Measurements from ENCODE around the gene UBE2N. TPM values are rescaled to one million over a fixed set of nuclear protein-coding genes. Genes with fewer than 3 reads are reported as not detected.

The UBE2N gene
- total RNA-seq, 1 experiment from 2014 or later = 205 TPM

- Histone ChIP-seq H3K9me3 (ENCODE audit: low read length) (no peaks in the 10 kb centered on the region), H3K27me3 (ENCODE audit: low read length) (no peaks in the 10 kb centered on the region), H3K4me1 (ENCODE audit: insufficient read depth, low read length) (peaks cover 6% of the 10 kb centered on the region; the same call in 1 of the 2 replicates), H3K4me2 (ENCODE audit: low read length) (peak overlapping the region; percentile 49), H3K9ac (ENCODE audit: low read length) (no peak overlapping the region), H3K79me2 (ENCODE audit: low read length) (no peaks in the 10 kb centered on the region), H3F3A (ENCODE audit: low read length, unreplicated experiment) (no peaks in the 10 kb centered on the region), H3K36me3 (ENCODE audit: low read depth, low read length) (no peaks in the 10 kb centered on the region), H3K27ac (ENCODE audit: low read length) (no peak overlapping the region), H3K4me3 (ENCODE audit: low read length) (no peak overlapping the region), H2AFZ (ENCODE audit: low read length) (peak overlapping the region; percentile 50; the same call in 1 of the 2 replicates), H3K9me2 (replicated peaks; ENCODE audit: low read length) (no peaks in the 10 kb centered on the region), H4K20me1 (ENCODE audit: low read length) (no peaks in the 10 kb centered on the region)
- ChIA-PET POLR2A (ENCODE audit: unreplicated experiment) (no interaction called here), CTCF (no interaction called here)
- ATAC-seq (no peak), DNase-seq (no peak)
- BruUV-seq (replicated peaks) = no TSS peak
- intact Hi-C loops (cut with micrococcal nuclease) = loop anchor here (10.0 kb wide), 1 partner anchor 656 kb away; no protein-coding TSS in a partner anchor
- TF ChIP-seq EZH2 (IDR thresholded peaks at IDR 0.05; ENCODE audit: low read length, unreplicated experiment) (no peak), EZH2phosphoT487 (IDR thresholded peaks at IDR 0.05; ENCODE audit: borderline replicate concordance, low read length) (no peak), CTCF (conservative IDR thresholded peaks at IDR 0.05; ENCODE audit: low read depth, low read length) (no peak)
Observed at GRCh38 chr12:93449277-93449676, 7.5 kb upstream of the UBE2N start.

- Histone ChIP-seq H3K27ac (ENCODE audit: low read length) (no peak overlapping the region), H3K9me2 (replicated peaks; ENCODE audit: low read length) (no peaks in the 10 kb centered on the region), H3K27me3 (ENCODE audit: low read length) (no peaks in the 10 kb centered on the region), H2AFZ (ENCODE audit: low read length) (peak overlapping the region; percentile 50; the same call in 1 of the 2 replicates), H3K4me3 (ENCODE audit: low read length) (no peak overlapping the region), H3K9me3 (ENCODE audit: low read length) (no peaks in the 10 kb centered on the region), H3K9ac (ENCODE audit: low read length) (no peak overlapping the region), H3K79me2 (ENCODE audit: low read length) (no peaks in the 10 kb centered on the region), H3K4me1 (ENCODE audit: insufficient read depth, low read length) (peaks cover 6% of the 10 kb centered on the region; the same call in 1 of the 2 replicates), H3K36me3 (ENCODE audit: low read depth, low read length) (no peaks in the 10 kb centered on the region), H3K4me2 (ENCODE audit: low read length) (peak overlapping the region; percentile 49), H3F3A (ENCODE audit: low read length, unreplicated experiment) (no peaks in the 10 kb centered on the region), H4K20me1 (ENCODE audit: low read length) (no peaks in the 10 kb centered on the region)
- TF ChIP-seq EZH2 (IDR thresholded peaks at IDR 0.05; ENCODE audit: low read length, unreplicated experiment) (no peak), EZH2phosphoT487 (IDR thresholded peaks at IDR 0.05; ENCODE audit: borderline replicate concordance, low read length) (no peak), CTCF (conservative IDR thresholded peaks at IDR 0.05; ENCODE audit: low read depth, low read length) (no peak)
- DNase-seq (peak; percentile 74), ATAC-seq (peak; percentile 95)
- ChIA-PET CTCF (interaction anchor here (0.6 kb wide), 1 partner anchor 29 kb away, joined by 4 read pairs; no protein-coding TSS in a partner anchor), POLR2A (ENCODE audit: unreplicated experiment) (no interaction called here)
- intact Hi-C loops (cut with micrococcal nuclease) = loop anchor here (10.0 kb wide), 1 partner anchor 656 kb away; no protein-coding TSS in a partner anchor
- no TSS peak for BruUV-seq (replicated peaks)
Observed at GRCh38 chr12:93448796-93449195, 7.0 kb upstream of the UBE2N start.

- H3K27me3 ChIP-seq (ENCODE audit: low read length) = no peaks in the 10 kb centered on the region
- H3F3A ChIP-seq (ENCODE audit: low read length, unreplicated experiment) = no peaks in the 10 kb centered on the region
- H3K9ac ChIP-seq (ENCODE audit: low read length) = no peak overlapping the region
- H3K4me1 ChIP-seq (ENCODE audit: insufficient read depth, low read length) = peaks cover 9% of the 10 kb centered on the region
- H3K9me3 ChIP-seq (ENCODE audit: low read length) = no peaks in the 10 kb centered on the region
- no peak overlapping the region for H3K27ac ChIP-seq (ENCODE audit: low read length)
- no peak overlapping the region for H3K4me3 ChIP-seq (ENCODE audit: low read length)
- H4K20me1 ChIP-seq (ENCODE audit: low read length) = no peaks in the 10 kb centered on the region
- TF ChIP-seq EZH2 (IDR thresholded peaks at IDR 0.05; ENCODE audit: low read length, unreplicated experiment) = no peak
- TF ChIP-seq CTCF (conservative IDR thresholded peaks at IDR 0.05; ENCODE audit: low read depth, low read length) = no peak
- no peak for TF ChIP-seq EZH2phosphoT487 (IDR thresholded peaks at IDR 0.05; ENCODE audit: borderline replicate concordance, low read length)
- CTCF ChIA-PET = no interaction called here
- no peak overlapping the region for H2AFZ ChIP-seq (ENCODE audit: low read length)
- no peaks in the 10 kb centered on the region for H3K9me2 ChIP-seq (replicated peaks; ENCODE audit: low read length)
- H3K79me2 ChIP-seq (ENCODE audit: low read length) = no peaks in the 10 kb centered on the region
- no peak for ATAC-seq
- no TSS peak for BruUV-seq (replicated peaks)
- POLR2A ChIA-PET (ENCODE audit: unreplicated experiment) = no interaction called here
- no peaks in the 10 kb centered on the region for H3K36me3 ChIP-seq (ENCODE audit: low read depth, low read length)
- intact Hi-C loops (cut with micrococcal nuclease) = loop anchor here (10.0 kb wide), 1 partner anchor 657 kb away; no protein-coding TSS in a partner anchor
- H3K4me2 ChIP-seq (ENCODE audit: low read length) = no peak overlapping the region
- no peak for DNase-seq
Observed at GRCh38 chr12:93447555-93448290, 6.0 kb upstream of the UBE2N start.

All from PC-3 (cell line).